GM04503 (cell line): Measurements from ENCODE around the gene SMIM28.

Experiments used
- DNase-seq: peaks from one replicate; pipeline ENCODE4 v3.0.0-alpha.2; 2012; ENCODE audit warnings: low read depth

The SMIM28 gene

GRCh38 chr6:138374230-138374629 is 3.5 kb upstream of the SMIM28 start:
- DNase-seq: no peak

- DNase-seq: no peak
These were observed 2.9 kb upstream of the SMIM28 start for GRCh38 chr6:138374815-138375214.

- DNase-seq: no peak
These were observed 663 bp upstream of the SMIM28 start for GRCh38 chr6:138377042-138377441.

- DNase-seq: no peak
These were observed 758 bp downstream of the SMIM28 start for GRCh38 chr6:138378463-138378862.

- no peak for DNase-seq
These were observed 5.0 kb downstream of the SMIM28 start for GRCh38 chr6:138382498-138383265.

- DNase-seq: no peak
These were observed 6.1 kb downstream of the SMIM28 start for GRCh38 chr6:138383776-138384175.

GRCh38 chr6:138386897-138387296 is 9.2 kb downstream of the SMIM28 start:
- no peak for DNase-seq

- DNase-seq: no peak
These were observed 10.1 kb downstream of the SMIM28 start for GRCh38 chr6:138387577-138388368.

GRCh38 chr6:138389551-138389950 is 11.8 kb downstream of the SMIM28 start:
- DNase-seq: no peak

GRCh38 chr6:138393871-138394783 is 16.4 kb downstream of the SMIM28 start:
- DNase-seq: no peak

GRCh38 chr6:138396709-138397108 is 19.0 kb downstream of the SMIM28 start:
- no peak for DNase-seq

- DNase-seq: no peak
These were observed 19.7 kb downstream of the SMIM28 start for GRCh38 chr6:138397128-138398122.

GRCh38 chr6:138400326-138400725 is 22.6 kb downstream of the SMIM28 start:
- no peak for DNase-seq

GRCh38 chr6:138401960-138402837 is 24.5 kb downstream of the SMIM28 start:
- no peak for DNase-seq

- no peak for DNase-seq
These were observed 25.1 kb downstream of the SMIM28 start for GRCh38 chr6:138402838-138403187.

GRCh38 chr6:138403324-138403800 is 25.7 kb downstream of the SMIM28 start:
- DNase-seq: no peak

- no peak for DNase-seq
These were observed 26.3 kb downstream of the SMIM28 start, which contains the start of gene HEBP2 for GRCh38 chr6:138403801-138404665. Gene HEBP2, plus strand, starts transcription at chr6:138404223. Its CDS starts 273 bp downstream, at chr6:138404496.

- DNase-seq: no peak
These were observed 27.1 kb downstream of the SMIM28 start for GRCh38 chr6:138404666-138405337.
